HT1080 (cell line): Measurements from ENCODE around the gene ZNF430. TPM values are rescaled to one million over a fixed set of nuclear protein-coding genes. Genes with fewer than 3 reads are reported as not detected.

Experiments
- small RNA-seq: library from RNA; depleted of rRNA; stranded (forward); fragments of <200 nt; gene quantifications from one replicate; pipeline ENCODE3, GENCODE V24; 2014
- total RNA-seq: library from RNA; depleted of rRNA; stranded (reverse); fragments of >200 nt; shearing (Covaris generic); gene quantifications from 2 replicates; pipeline ENCODE4 v1.2.3, GENCODE V29; 2014; rRNA removed

The ZNF430 gene
- total RNA-seq, 1 experiment from 2014 or later = 2.9 TPM

Small RNA genes within 50 kb of the gene (small RNA-seq; reads per million reads assigned to genes)
- gene AC008739.3 = not detected

Other genes with a start within 250 kb of the ZNF430 start
- not detected in 2 replicates for gene ZNF66, start 244.4 kb upstream of the ZNF430 start, total RNA-seq
- gene ZNF85, start 97.4 kb upstream of the ZNF430 start, total RNA-seq = 9.3 and 13.8 TPM in 2 replicates
- gene ZNF714, start 61.5 kb downstream of the ZNF430 start, total RNA-seq = 19.3 and 25.3 TPM in 2 replicates
- gene ZNF431, start 121.4 kb downstream of the ZNF430 start, total RNA-seq = 4.9 and 7.2 TPM in 2 replicates